B cell (primary cell): ENCODE measurements around the gene CA7. TPM values are rescaled to one million over a fixed set of nuclear protein-coding genes. Genes with fewer than 3 reads are reported as not detected.

ENCODE experiments used
- ATAC-seq: fragments of 200-7000 bp; cut with Tn5 transposase; one replicate; pipeline ENCODE4 v1.10.0; 2021; ENCODE audit warnings: low read depth, mild to moderate bottlenecking, moderate number of reproducible peaks, moderate library complexity
- CTCF ChIA-PET: fragments of 350-600 bp; sonication (Branson Sonifier 250); formaldehyde crosslinking; loops from one replicate; lab custom pipeline; 2021; ENCODE audit warnings: antibody characterized with exemption, inconsistent platforms; lab: Charles Lee
- POLR2A ChIA-PET: fragments of 350-600 bp; sonication (Branson Sonifier 250); formaldehyde crosslinking; loops from one replicate; lab custom pipeline; 2021; ENCODE audit warnings: antibody characterized with exemption; lab: Charles Lee
- DNase-seq: peaks from one replicate; pipeline ENCODE4 v3.0.0; 2013
- H2AFZ ChIP-seq: 2 replicates; pipeline ENCODE4 v1.6.1; 2012; ENCODE audit warnings: mild to moderate bottlenecking, low read depth, low read length; ENCODE audit not compliant: insufficient read depth, poor library complexity, severe bottlenecking
- H3K27ac ChIP-seq, 2 donors: 1 replicate in 1 of 2; 2 replicates in 1 of 2; pipeline ENCODE4 v1.5.1; 2012 to 2013; ENCODE audit warnings: low read length in 2 of 2, mild to moderate bottlenecking in 2 of 2, moderate library complexity in 1 of 2
- H3K27me3 ChIP-seq, 4 experiments: fragments of 200-600 bp in 1 of 4; sonication (generic) in 1 of 4; replicated peaks in 1 of 4; 1 replicate in 2 of 4; 2 replicates in 2 of 4; pipeline versions ENCODE4 v1.6.1 to v1.7.0; 2013 to 2016; ENCODE audit warnings: low read length in 3 of 4, mild to moderate bottlenecking in 2 of 4, mixed read lengths in 1 of 4, moderate library complexity in 1 of 4; ENCODE audit not compliant: insufficient read depth in 4 of 4, control insufficient read depth in 3 of 4; ENCODE audit errors: control extremely low read depth in 1 of 4
- H3K36me3 ChIP-seq, 2 experiments: replicated peaks in 1 of 2; 1 replicate in 1 of 2; 2 replicates in 1 of 2; pipeline versions ENCODE4 v1.6.1 to v1.7.1; 2013; ENCODE audit warnings: low read length in 1 of 2; ENCODE audit not compliant: insufficient read depth in 2 of 2, control insufficient read depth in 1 of 2; ENCODE audit errors: control extremely low read depth in 1 of 2, extremely low read depth in 1 of 2
- H3K4me1 ChIP-seq, 2 donors: fragments of 200-600 bp in 1 of 2; sonication (generic) in 1 of 2; 1 replicate in 1 of 2; 2 replicates in 1 of 2; pipeline versions ENCODE4 v1.5.1 to v1.6.1; 2013 to 2017; ENCODE audit warnings: low read length in 2 of 2; ENCODE audit not compliant: control insufficient read depth in 2 of 2, insufficient read depth in 2 of 2
- H3K4me2 ChIP-seq: replicated peaks from 2 replicates; pipeline ENCODE3; 2012; ENCODE audit warnings: mild to moderate bottlenecking, low read depth, low read length; ENCODE audit not compliant: poor library complexity, severe bottlenecking
- H3K4me3 ChIP-seq, 5 experiments: fragments of 200-600 bp in 1 of 5; sonication (generic) in 1 of 5; 1 replicate in 3 of 5; 2 replicates in 2 of 5; pipeline versions ENCODE4 v1.5.1 to v1.7.0; 2011 to 2016; ENCODE audit warnings: low read length in 4 of 5, mild to moderate bottlenecking in 4 of 5, low read depth in 2 of 5, control low read depth in 1 of 5, moderate library complexity in 1 of 5; ENCODE audit not compliant: insufficient read depth in 1 of 5; ENCODE audit errors: control extremely low read depth in 1 of 5, extremely low read depth in 1 of 5
- H3K79me2 ChIP-seq: fragments of 200-600 bp; sonication (generic); one replicate; pipeline ENCODE4 v1.6.0; 2016; ENCODE audit warnings: low read length; ENCODE audit not compliant: control insufficient read depth, insufficient read depth
- H3K9ac ChIP-seq: fragments of 200-600 bp; sonication (generic); 2 replicates; pipeline ENCODE4 v1.6.1; 2017; ENCODE audit warnings: mild to moderate bottlenecking, low read length, moderate library complexity
- H3K9me3 ChIP-seq, 3 donors: one replicate each; pipeline versions ENCODE4 v1.6.1 to v1.7.1; 2013; ENCODE audit warnings: low read length in 2 of 3; ENCODE audit not compliant: control insufficient read depth in 2 of 3, insufficient read depth in 1 of 3; ENCODE audit errors: control extremely low read depth in 1 of 3
- H4K20me1 ChIP-seq: 2 replicates; pipeline ENCODE4 v1.6.0; 2012; ENCODE audit warnings: mild to moderate bottlenecking, low read length; ENCODE audit not compliant: insufficient read depth, control insufficient read depth, poor library complexity, severe bottlenecking
- H3K27ac Mint-ChIP-seq: one replicate; pipeline ENCODE4 v1.8.0; 2021; ENCODE audit warnings: mixed read lengths
- H3K27me3 Mint-ChIP-seq: one replicate; pipeline ENCODE4 v1.8.0; 2021; ENCODE audit warnings: mixed read lengths
- H3K4me1 Mint-ChIP-seq: one replicate; pipeline ENCODE4 v1.8.0; 2021; ENCODE audit warnings: mixed read lengths
- H3K4me3 Mint-ChIP-seq: one replicate; pipeline ENCODE4 v1.8.0; 2021; ENCODE audit warnings: mixed read lengths
- H3K9me3 Mint-ChIP-seq: one replicate; pipeline ENCODE4 v1.8.0; 2022; ENCODE audit warnings: mixed read lengths; ENCODE audit not compliant: insufficient read depth
- CTCF ChIP-seq: fragments of 200-600 bp; IDR thresholded peaks from one replicate; pipeline ENCODE4 v1.8.0; 2022; ENCODE audit warnings: antibody characterized with exemption, mild to moderate bottlenecking
- EZH2 ChIP-seq: IDR thresholded peaks from 2 replicates; pipeline ENCODE4 v1.6.1; 2012; ENCODE audit warnings: borderline replicate concordance, low read depth, mild to moderate bottlenecking, moderate library complexity, low read length; ENCODE audit not compliant: insufficient read depth, poor library complexity, severe bottlenecking
- WGBS: methylation state at CpG from one replicate; pipeline ENCODE4 v1.1.5; 2013; ENCODE audit warnings: missing lambda C conversion rate; ENCODE audit not compliant: insufficient coverage; 5-methylcytosine and 5-hydroxymethylcytosine counted together
- intact Hi-C: fragments of 100-400 bp; cut with micrococcal nuclease; formaldehyde crosslinking; loops from one replicate; pipeline ENCODE4 v1.10.0; 2022
- polyA plus RNA-seq: library from polyadenylated mRNA; depleted of rRNA; stranded (reverse); fragments of >200 nt; gene quantifications from 2 replicates; pipeline ENCODE4 v1.2.3, GENCODE V29; 2012
- total RNA-seq, 2 donors: library from RNA; stranded (reverse); fragments of 120-200 nt in 1 of 2; gene quantifications; 1 replicate in 1 of 2; 2 replicates in 1 of 2; pipeline versions ENCODE4 v1.2.3 to v1.2.4, GENCODE V29; 2013 to 2022

The CA7 gene
- total and polyA plus RNA-seq, 2 donors (not counting 1 experiment from before 2014, with no cell fraction given) = not detected

- H3K27ac Mint-ChIP-seq = no peak overlapping the region
- intact Hi-C loops = no loop called here
- CTCF ChIA-PET = interaction anchor here (1.7 kb wide), 1 partner anchor 20 kb away, joined by 6 read pairs; no protein-coding TSS in a partner anchor
Observed at GRCh38 chr16:66847533-66848067, 3.4 kb downstream of the CA7 start.

More at GRCh38 chr16:66847533-66848067, 3.4 kb downstream of the CA7 start:
- TF ChIP-seq EZH2 = no peak
- TF ChIP-seq CTCF = no peak
- Histone ChIP-seq H3K9ac (no peak overlapping the region), H3K79me2 (no peaks in the 10 kb centered on the region), H3K9me3 (no peaks in the 10 kb centered on the region), H2AFZ (no peak overlapping the region), H4K20me1 (no peaks in the 10 kb centered on the region), H3K27me3 (peaks cover 0 to 39% (median 15%) of the 10 kb centered on the region in 4 experiments), H3K4me3 (no peak overlapping the region), H3K27ac (no peak overlapping the region), H3K4me2 (no peak overlapping the region), H3K36me3 (no peaks in the 10 kb centered on the region), H3K4me1 (peaks cover 17 to 18% of the 10 kb centered on the region in 2 donors)
- POLR2A ChIA-PET = no interaction called here
- H3K9me3 Mint-ChIP-seq = no peaks in the 10 kb centered on the region
- peaks cover 18% of the 10 kb centered on the region for H3K4me1 Mint-ChIP-seq
- no peak overlapping the region for H3K4me3 Mint-ChIP-seq
- no peak for DNase-seq
- peaks cover 45% of the 10 kb centered on the region for H3K27me3 Mint-ChIP-seq
- 100% methylated on average over 1 of the region's 6 CpGs for WGBS
- ATAC-seq = no peak
